Measurements from ENCODE around the gene SESN2. TPM values are rescaled to one million over a fixed set of nuclear protein-coding genes. Genes with fewer than 3 reads are reported as not detected.
"Not testable (repeated sequence)": the region's sequence is repeated elsewhere in the genome, so short reads cannot be mapped to it uniquely, and the experiment has no call there.

SESN2 gene
- total RNA-seq, 1 donor from 2014 or later, result 5.1 TPM

DNA sequence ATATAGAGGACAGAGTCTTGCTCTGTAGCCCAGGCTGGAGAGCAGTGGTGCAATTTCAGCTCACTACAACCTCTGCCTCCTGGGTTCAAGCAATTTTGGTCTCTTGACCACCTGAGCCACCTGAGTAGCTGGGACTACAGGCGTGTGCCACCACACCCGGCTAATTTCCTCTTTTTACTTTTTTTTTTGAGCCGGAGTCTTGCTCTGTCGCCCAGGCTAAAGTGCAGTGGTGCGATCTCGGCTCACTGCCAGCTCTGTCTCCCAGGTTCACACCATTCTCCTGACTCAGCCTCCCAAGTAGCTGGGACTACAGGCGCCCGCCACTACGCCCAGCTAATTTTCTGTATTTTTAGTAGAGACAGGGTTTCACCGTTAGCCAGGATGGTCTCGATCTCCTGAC, 68.1 kb downstream of the SESN2 start:
- not testable (repeated sequence) for DNase-seq

DNA sequence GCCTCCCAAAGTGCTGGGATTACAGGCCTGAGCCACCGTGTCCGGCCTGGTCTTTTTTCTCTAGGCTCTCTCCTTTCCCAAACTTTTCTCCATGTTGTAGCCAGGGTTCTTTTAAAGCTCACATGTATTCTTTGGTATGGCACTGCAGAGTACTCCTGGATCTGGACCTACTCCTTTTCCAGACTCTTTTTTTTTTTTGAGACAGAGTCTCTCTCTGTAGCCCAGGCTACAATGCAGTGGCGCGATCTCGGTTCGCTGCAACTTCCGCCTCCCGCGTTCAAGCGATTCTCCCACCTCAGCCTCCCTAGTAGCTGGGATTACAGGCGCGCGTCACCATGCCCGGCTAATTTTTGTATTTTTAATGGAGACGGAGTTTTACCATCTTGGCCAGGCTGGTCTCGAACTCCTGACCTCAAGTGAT, 68.9 kb downstream of the SESN2 start:
- no peak for DNase-seq

- peak; percentile 1 for DNase-seq
These were observed 70.3 kb downstream of the SESN2 start for GRCh38 chr1:28329395-28330153.

Other genes with a start within 250 kb of the SESN2 start
- 9.2 TPM for gene EYA3, start 170.9 kb upstream of the SESN2 start, total RNA-seq
- gene PTAFR, start 82.8 kb upstream of the SESN2 start, total RNA-seq, result 4.7 TPM
- gene DNAJC8, start 26.5 kb upstream of the SESN2 start, total RNA-seq, result 36.7 TPM
- 34.5 TPM for gene ATP5IF1, start 23.4 kb upstream of the SESN2 start, total RNA-seq
- gene MED18, start 69.5 kb downstream of the SESN2 start, total RNA-seq, result 15.1 TPM
- 9.7 TPM for gene PHACTR4, start 110.2 kb downstream of the SESN2 start, total RNA-seq
- gene RCC1, start 246.5 kb downstream of the SESN2 start, total RNA-seq, result 13.4 TPM

Data from occipital lobe (tissue), 2 donors.